Measurements from ENCODE around the gene TST. TPM values are rescaled to one million over a fixed set of nuclear protein-coding genes. Genes with fewer than 3 reads are reported as not detected.

Gene TST
- total RNA-seq, 3 donors from 2014 or later (not counting 1 experiment from before 2014, with no cell fraction given), result 3.1 to 4.9 (median 4.3) TPM

GRCh38 chr22:37050913-37051312 lies 31.7 kb upstream of the TST start:
- H3K27ac ChIP-seq (ENCODE audit: low read length), result no peak overlapping the region
- Mint-ChIP-seq H3K36me3 (no peaks in the 10 kb centered on the region), H3K4me1 (peaks cover 0 to 9% of the 10 kb centered on the region in 2 donors), H3K27me3 (ENCODE audit: low read depth in 2 of 2) (no peaks in the 10 kb centered on the region), H3K27ac (no peak overlapping the region), H3K4me3 (peak overlapping the region; percentile 80), H3K9me3 (no peaks in the 10 kb centered on the region)
- ATAC-seq, result no peak
- H3K9me3 ChIP-seq (ENCODE audit: control insufficient read depth, insufficient read depth, low read length), result no peaks in the 10 kb centered on the region
- intact Hi-C loops (cut with micrococcal nuclease), result no loop called here
- H3K36me3 ChIP-seq (ENCODE audit: control insufficient read depth, insufficient read depth, low read length), result no peaks in the 10 kb centered on the region
- 79% methylated on average over 6 of the region's 6 CpGs for WGBS (ENCODE audit: insufficient coverage)
- DNase-seq, result no peak
- H3K4me1 ChIP-seq (ENCODE audit: control insufficient read depth, insufficient read depth, low read length), result peaks cover 25% of the 10 kb centered on the region
- no peak for TF ChIP-seq CTCF (IDR thresholded peaks at IDR 0.05)
- no peak overlapping the region for H3K4me3 ChIP-seq (ENCODE audit: low read length)
- H3K27me3 ChIP-seq (ENCODE audit: control insufficient read depth, insufficient read depth, low read length), result no peaks in the 10 kb centered on the region

GRCh38 chr22:37049224-37049623 lies 30.0 kb upstream of the TST start:
- no peak for TF ChIP-seq CTCF (IDR thresholded peaks at IDR 0.05)
- H3K36me3 ChIP-seq (ENCODE audit: control insufficient read depth, insufficient read depth, low read length), result no peaks in the 10 kb centered on the region
- H3K9me3 ChIP-seq (ENCODE audit: control insufficient read depth, insufficient read depth, low read length), result no peaks in the 10 kb centered on the region
- H3K27me3 ChIP-seq (ENCODE audit: control insufficient read depth, insufficient read depth, low read length), result no peaks in the 10 kb centered on the region
- Mint-ChIP-seq H3K4me1 (peaks cover 0 to 9% of the 10 kb centered on the region in 2 donors), H3K9me3 (no peaks in the 10 kb centered on the region), H3K36me3 (no peaks in the 10 kb centered on the region), H3K27ac (no peak overlapping the region), H3K4me3 (no peak overlapping the region), H3K27me3 (ENCODE audit: low read depth in 2 of 2) (no peaks in the 10 kb centered on the region)
- H3K4me3 ChIP-seq (ENCODE audit: low read length), result no peak overlapping the region
- 91% methylated on average over 2 of the region's 2 CpGs for WGBS (ENCODE audit: insufficient coverage)
- ATAC-seq, result no peak
- DNase-seq, result no peak
- H3K27ac ChIP-seq (ENCODE audit: low read length), result no peak overlapping the region
- intact Hi-C loops (cut with micrococcal nuclease), result no loop called here
- peaks cover 25% of the 10 kb centered on the region for H3K4me1 ChIP-seq (ENCODE audit: control insufficient read depth, insufficient read depth, low read length)

- ATAC-seq (no peak), DNase-seq (no peak)
- no peak overlapping the region for H3K27ac Mint-ChIP-seq
- no peaks in the 10 kb centered on the region for H3K9me3 Mint-ChIP-seq
- H3K4me1 Mint-ChIP-seq, result peaks cover 0 to 9% of the 10 kb centered on the region in 2 donors
- Histone ChIP-seq H3K27me3 (ENCODE audit: control insufficient read depth, insufficient read depth, low read length) (no peaks in the 10 kb centered on the region), H3K27ac (ENCODE audit: low read length) (no peak overlapping the region), H3K9me3 (ENCODE audit: control insufficient read depth, insufficient read depth, low read length) (no peaks in the 10 kb centered on the region), H3K4me3 (ENCODE audit: low read length) (no peak overlapping the region), H3K4me1 (ENCODE audit: control insufficient read depth, insufficient read depth, low read length) (peaks cover 16% of the 10 kb centered on the region), H3K36me3 (ENCODE audit: control insufficient read depth, insufficient read depth, low read length) (no peaks in the 10 kb centered on the region)
- H3K4me3 Mint-ChIP-seq, result no peak overlapping the region
- H3K27me3 Mint-ChIP-seq (ENCODE audit: low read depth in 2 of 2), result no peaks in the 10 kb centered on the region
- intact Hi-C loops (cut with micrococcal nuclease), result no loop called here
- 95% methylated on average over 6 of the region's 6 CpGs for WGBS (ENCODE audit: insufficient coverage)
- no peaks in the 10 kb centered on the region for H3K36me3 Mint-ChIP-seq
- TF ChIP-seq CTCF (IDR thresholded peaks at IDR 0.05), result no peak
Measured at GRCh38 chr22:37048133-37048532, 28.9 kb upstream of the TST start.

- 85% methylated on average over 7 of the region's 7 CpGs for WGBS (ENCODE audit: insufficient coverage)
- intact Hi-C loops (cut with micrococcal nuclease), result no loop called here
- no peak overlapping the region for H3K4me3 ChIP-seq (ENCODE audit: low read length)
Measured at GRCh38 chr22:37047006-37047405, 27.8 kb upstream of the TST start.

More at GRCh38 chr22:37047006-37047405, 27.8 kb upstream of the TST start:
- Mint-ChIP-seq H3K36me3 (no peaks in the 10 kb centered on the region), H3K9me3 (no peaks in the 10 kb centered on the region), H3K4me3 (no peak overlapping the region), H3K4me1 (peaks cover 0 to under 1% of the 10 kb centered on the region in 2 donors), H3K27me3 (ENCODE audit: low read depth in 2 of 2) (no peaks in the 10 kb centered on the region), H3K27ac (no peak overlapping the region)
- ATAC-seq (no peak), DNase-seq (no peak)
- Histone ChIP-seq H3K4me1 (ENCODE audit: control insufficient read depth, insufficient read depth, low read length) (peaks cover 5% of the 10 kb centered on the region), H3K27ac (ENCODE audit: low read length) (no peak overlapping the region), H3K27me3 (ENCODE audit: control insufficient read depth, insufficient read depth, low read length) (no peaks in the 10 kb centered on the region), H3K9me3 (ENCODE audit: control insufficient read depth, insufficient read depth, low read length) (no peaks in the 10 kb centered on the region), H3K36me3 (ENCODE audit: control insufficient read depth, insufficient read depth, low read length) (no peaks in the 10 kb centered on the region)
- TF ChIP-seq CTCF (IDR thresholded peaks at IDR 0.05), result no peak
